Measurements from ENCODE around the gene MAGEB17.

DNA sequence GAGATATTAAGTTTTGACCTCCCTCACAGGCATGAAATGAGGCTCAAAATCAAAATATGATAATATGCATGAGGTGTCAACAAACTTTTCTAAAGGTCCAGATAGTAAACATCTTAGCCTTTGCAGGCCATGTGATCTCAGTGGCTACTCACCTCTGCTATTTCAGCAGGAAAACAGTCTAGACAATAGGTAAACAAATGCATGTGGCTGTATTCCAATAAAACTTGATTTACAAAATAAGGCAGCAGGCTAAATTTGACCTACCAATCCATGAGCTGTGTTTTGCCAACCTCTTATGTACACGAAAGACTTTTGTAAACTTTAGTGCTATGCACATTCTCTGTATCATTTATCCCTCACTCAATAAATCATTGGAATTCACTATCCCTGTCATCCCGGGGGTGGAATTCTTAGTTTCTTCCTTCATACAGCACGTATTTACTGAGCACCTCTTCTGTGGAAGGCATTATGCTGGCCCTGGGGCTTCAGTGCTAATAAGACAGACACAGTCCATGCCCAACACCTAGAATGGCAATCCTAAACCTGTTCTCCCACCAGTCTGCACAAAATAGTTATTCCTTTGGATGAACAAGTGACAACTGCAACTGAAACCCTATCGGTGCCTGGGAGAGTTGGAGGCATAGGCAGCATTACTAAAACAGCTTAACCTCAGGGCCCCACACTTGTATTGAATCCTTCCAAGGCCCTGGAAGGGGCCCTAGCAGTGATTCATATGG lies 19.9 kb downstream of the MAGEB17 start:
- no peak for TF ChIP-seq POLR2A (IDR thresholded peaks at IDR 0.05; ENCODE audit: low read length)
- TF ChIP-seq GATA1 (IDR thresholded peaks at IDR 0.05; ENCODE audit: low read depth, low read length), result no peak

Data from erythroblast (primary cell).